ENCODE results near the gene ITSN1. TPM values are rescaled to one million over a fixed set of nuclear protein-coding genes. Genes with fewer than 3 reads are reported as not detected.
A peak's percentile ranks its signal among the peaks of the same experiment; 100 is the strongest.
"Not testable (repeated sequence)": the region's sequence is repeated elsewhere in the genome, so short reads cannot be mapped to it uniquely, and the experiment has no call there.

ITSN1 gene
- polyA plus RNA-seq, 3 donors = 37.6 to 39.5 (median 39.4) TPM

- DNase-seq (ENCODE audit: low read depth in 3 of 3, low spot score in 2 of 3) = no peak
These were observed 121.2 kb downstream of the ITSN1 start for GRCh38 chr21:33763582-33763899.

GRCh38 chr21:33767236-33767635, 124.9 kb downstream of the ITSN1 start:
- no peak for DNase-seq (ENCODE audit: low read depth in 3 of 3, low spot score in 2 of 3)

GRCh38 chr21:33767960-33768359, 125.7 kb downstream of the ITSN1 start:
- no peak for DNase-seq (ENCODE audit: low read depth in 3 of 3, low spot score in 2 of 3)

GRCh38 chr21:33769057-33769456, 126.8 kb downstream of the ITSN1 start:
- no peak for DNase-seq (ENCODE audit: low read depth in 3 of 3, low spot score in 2 of 3)

- DNase-seq (ENCODE audit: low read depth in 3 of 3, low spot score in 2 of 3) = no peak
These were observed 128.2 kb downstream of the ITSN1 start for GRCh38 chr21:33770542-33770941.

GRCh38 chr21:33771976-33772375, 129.7 kb downstream of the ITSN1 start:
- no peak for DNase-seq (ENCODE audit: low read depth in 3 of 3, low spot score in 2 of 3)

GRCh38 chr21:33774551-33774950, 132.2 kb downstream of the ITSN1 start:
- DNase-seq (ENCODE audit: low read depth in 3 of 3, low spot score in 2 of 3) = no peak

- no peak for DNase-seq (ENCODE audit: low read depth in 3 of 3, low spot score in 2 of 3)
These were observed 133.0 kb downstream of the ITSN1 start for GRCh38 chr21:33775100-33775828.

- DNase-seq (ENCODE audit: low read depth in 3 of 3, low spot score in 2 of 3) = no peak
These were observed 138.3 kb downstream of the ITSN1 start for GRCh38 chr21:33780631-33781030.

GRCh38 chr21:33781121-33781520, 138.8 kb downstream of the ITSN1 start:
- no peak for DNase-seq (ENCODE audit: low read depth in 3 of 3, low spot score in 2 of 3)

GRCh38 chr21:33783187-33783979, 141.1 kb downstream of the ITSN1 start:
- no peak for DNase-seq (ENCODE audit: low read depth in 3 of 3, low spot score in 2 of 3)

- DNase-seq (ENCODE audit: low read depth in 3 of 3, low spot score in 2 of 3) = no peak
These were observed 145.1 kb downstream of the ITSN1 start for GRCh38 chr21:33787431-33787830.

GRCh38 chr21:33788438-33788837, 146.1 kb downstream of the ITSN1 start:
- DNase-seq (ENCODE audit: low read depth in 3 of 3, low spot score in 2 of 3) = not testable (repeated sequence)

- DNase-seq (ENCODE audit: low read depth in 3 of 3, low spot score in 2 of 3) = no peak
These were observed 147.4 kb downstream of the ITSN1 start for GRCh38 chr21:33789697-33790096.

GRCh38 chr21:33791073-33791472, 148.8 kb downstream of the ITSN1 start:
- no peak for DNase-seq (ENCODE audit: low read depth in 3 of 3, low spot score in 2 of 3)

- DNase-seq (ENCODE audit: low read depth in 3 of 3, low spot score in 2 of 3) = no peak
These were observed 152.3 kb downstream of the ITSN1 start for GRCh38 chr21:33794596-33794995.

- no peak for DNase-seq (ENCODE audit: low read depth in 3 of 3, low spot score in 2 of 3)
These were observed 155.3 kb downstream of the ITSN1 start for GRCh38 chr21:33797565-33797964.

GRCh38 chr21:33799378-33800090, 157.2 kb downstream of the ITSN1 start:
- DNase-seq (ENCODE audit: low read depth in 3 of 3, low spot score in 2 of 3) = no peak

GRCh38 chr21:33800753-33801423, 158.6 kb downstream of the ITSN1 start:
- no peak for DNase-seq (ENCODE audit: low read depth in 3 of 3, low spot score in 2 of 3)

- peak in 1 of 3 donors; percentile 26 for DNase-seq (ENCODE audit: low read depth in 3 of 3, low spot score in 2 of 3)
These were observed 159.4 kb downstream of the ITSN1 start for GRCh38 chr21:33801424-33802405.
